B cell (primary cell): ENCODE results near the gene PTPRC. TPM values are rescaled to one million over a fixed set of nuclear protein-coding genes. Genes with fewer than 3 reads are reported as not detected.

Experiments used
- ATAC-seq: fragments of 200-7000 bp; cut with Tn5 transposase; one replicate; pipeline ENCODE4 v1.10.0; 2021; ENCODE audit warnings: low read depth, mild to moderate bottlenecking, moderate number of reproducible peaks, moderate library complexity
- CTCF ChIA-PET: fragments of 350-600 bp; sonication (Branson Sonifier 250); formaldehyde crosslinking; loops from one replicate; lab custom pipeline; 2021; ENCODE audit warnings: antibody characterized with exemption, inconsistent platforms; lab: Charles Lee
- POLR2A ChIA-PET: fragments of 350-600 bp; sonication (Branson Sonifier 250); formaldehyde crosslinking; loops from one replicate; lab custom pipeline; 2021; ENCODE audit warnings: antibody characterized with exemption; lab: Charles Lee
- DNase-seq: peaks from one replicate; pipeline ENCODE4 v3.0.0; 2013
- H2AFZ ChIP-seq: 2 replicates; pipeline ENCODE4 v1.6.1; 2012; ENCODE audit warnings: mild to moderate bottlenecking, low read depth, low read length; ENCODE audit not compliant: insufficient read depth, poor library complexity, severe bottlenecking
- H3K27ac ChIP-seq, 2 donors: 1 replicate in 1 of 2; 2 replicates in 1 of 2; pipeline ENCODE4 v1.5.1; 2012 to 2013; ENCODE audit warnings: low read length in 2 of 2, mild to moderate bottlenecking in 2 of 2, moderate library complexity in 1 of 2
- H3K27me3 ChIP-seq, 4 experiments: fragments of 200-600 bp in 1 of 4; sonication (generic) in 1 of 4; replicated peaks in 1 of 4; 1 replicate in 2 of 4; 2 replicates in 2 of 4; pipeline versions ENCODE4 v1.6.1 to v1.7.0; 2013 to 2016; ENCODE audit warnings: low read length in 3 of 4, mild to moderate bottlenecking in 2 of 4, mixed read lengths in 1 of 4, moderate library complexity in 1 of 4; ENCODE audit not compliant: insufficient read depth in 4 of 4, control insufficient read depth in 3 of 4; ENCODE audit errors: control extremely low read depth in 1 of 4
- H3K36me3 ChIP-seq, 2 experiments: replicated peaks in 1 of 2; 1 replicate in 1 of 2; 2 replicates in 1 of 2; pipeline versions ENCODE4 v1.6.1 to v1.7.1; 2013; ENCODE audit warnings: low read length in 1 of 2; ENCODE audit not compliant: insufficient read depth in 2 of 2, control insufficient read depth in 1 of 2; ENCODE audit errors: control extremely low read depth in 1 of 2, extremely low read depth in 1 of 2
- H3K4me1 ChIP-seq, 2 donors: fragments of 200-600 bp in 1 of 2; sonication (generic) in 1 of 2; 1 replicate in 1 of 2; 2 replicates in 1 of 2; pipeline versions ENCODE4 v1.5.1 to v1.6.1; 2013 to 2017; ENCODE audit warnings: low read length in 2 of 2; ENCODE audit not compliant: control insufficient read depth in 2 of 2, insufficient read depth in 2 of 2
- H3K4me2 ChIP-seq: replicated peaks from 2 replicates; pipeline ENCODE3; 2012; ENCODE audit warnings: mild to moderate bottlenecking, low read depth, low read length; ENCODE audit not compliant: poor library complexity, severe bottlenecking
- H3K4me3 ChIP-seq, 5 experiments: fragments of 200-600 bp in 1 of 5; sonication (generic) in 1 of 5; 1 replicate in 3 of 5; 2 replicates in 2 of 5; pipeline versions ENCODE4 v1.5.1 to v1.7.0; 2011 to 2016; ENCODE audit warnings: low read length in 4 of 5, mild to moderate bottlenecking in 4 of 5, low read depth in 2 of 5, control low read depth in 1 of 5, moderate library complexity in 1 of 5; ENCODE audit not compliant: insufficient read depth in 1 of 5; ENCODE audit errors: control extremely low read depth in 1 of 5, extremely low read depth in 1 of 5
- H3K79me2 ChIP-seq: fragments of 200-600 bp; sonication (generic); one replicate; pipeline ENCODE4 v1.6.0; 2016; ENCODE audit warnings: low read length; ENCODE audit not compliant: control insufficient read depth, insufficient read depth
- H3K9ac ChIP-seq: fragments of 200-600 bp; sonication (generic); 2 replicates; pipeline ENCODE4 v1.6.1; 2017; ENCODE audit warnings: mild to moderate bottlenecking, low read length, moderate library complexity
- H3K9me3 ChIP-seq, 3 donors: one replicate each; pipeline versions ENCODE4 v1.6.1 to v1.7.1; 2013; ENCODE audit warnings: low read length in 2 of 3; ENCODE audit not compliant: control insufficient read depth in 2 of 3, insufficient read depth in 1 of 3; ENCODE audit errors: control extremely low read depth in 1 of 3
- H4K20me1 ChIP-seq: 2 replicates; pipeline ENCODE4 v1.6.0; 2012; ENCODE audit warnings: mild to moderate bottlenecking, low read length; ENCODE audit not compliant: insufficient read depth, control insufficient read depth, poor library complexity, severe bottlenecking
- H3K27ac Mint-ChIP-seq: one replicate; pipeline ENCODE4 v1.8.0; 2021; ENCODE audit warnings: mixed read lengths
- H3K27me3 Mint-ChIP-seq: one replicate; pipeline ENCODE4 v1.8.0; 2021; ENCODE audit warnings: mixed read lengths
- H3K4me1 Mint-ChIP-seq: one replicate; pipeline ENCODE4 v1.8.0; 2021; ENCODE audit warnings: mixed read lengths
- H3K4me3 Mint-ChIP-seq: one replicate; pipeline ENCODE4 v1.8.0; 2021; ENCODE audit warnings: mixed read lengths
- H3K9me3 Mint-ChIP-seq: one replicate; pipeline ENCODE4 v1.8.0; 2022; ENCODE audit warnings: mixed read lengths; ENCODE audit not compliant: insufficient read depth
- EZH2 ChIP-seq: IDR thresholded peaks from 2 replicates; pipeline ENCODE4 v1.6.1; 2012; ENCODE audit warnings: borderline replicate concordance, low read depth, mild to moderate bottlenecking, moderate library complexity, low read length; ENCODE audit not compliant: insufficient read depth, poor library complexity, severe bottlenecking
- WGBS: methylation state at CpG from one replicate; pipeline ENCODE4 v1.1.5; 2013; ENCODE audit warnings: missing lambda C conversion rate; ENCODE audit not compliant: insufficient coverage; 5-methylcytosine and 5-hydroxymethylcytosine counted together
- intact Hi-C: fragments of 100-400 bp; cut with micrococcal nuclease; formaldehyde crosslinking; loops from one replicate; pipeline ENCODE4 v1.10.0; 2022
- polyA plus RNA-seq: library from polyadenylated mRNA; depleted of rRNA; stranded (reverse); fragments of >200 nt; gene quantifications from 2 replicates; pipeline ENCODE4 v1.2.3, GENCODE V29; 2012
- total RNA-seq, 2 donors: library from RNA; stranded (reverse); fragments of 120-200 nt in 1 of 2; gene quantifications; 1 replicate in 1 of 2; 2 replicates in 1 of 2; pipeline versions ENCODE4 v1.2.3 to v1.2.4, GENCODE V29; 2013 to 2022
- TF ChIP-seq, protein P1 (sequence below): fragments of 200-600 bp; IDR thresholded peaks from one replicate; pipeline ENCODE4 v1.8.0; 2022; ENCODE audit warnings: antibody characterized with exemption, mild to moderate bottlenecking

The PTPRC gene
- total and polyA plus RNA-seq, 2 donors (not counting 1 experiment from before 2014, with no cell fraction given) = 151 to 543 TPM

DNA sequence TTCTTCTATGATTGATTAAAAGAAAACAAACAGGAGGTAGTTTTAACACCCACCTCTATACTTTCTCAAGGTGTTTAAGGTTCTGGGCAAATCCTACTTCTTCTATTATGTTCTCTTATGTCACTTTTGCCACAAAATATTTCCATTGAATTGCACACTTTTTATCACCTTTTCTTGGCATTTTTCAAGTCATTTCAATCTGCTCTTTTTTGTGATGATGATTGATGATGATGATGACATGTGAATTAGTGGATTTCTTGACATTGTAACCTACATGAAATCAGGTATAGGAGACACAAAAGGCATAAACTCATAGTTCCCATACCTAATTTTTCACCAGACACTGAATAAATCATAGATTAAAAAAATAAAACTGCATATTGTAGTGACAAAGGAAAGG is 4.1 kb downstream of the PTPRC start:
- no peaks in the 10 kb centered on the region for H3K27me3 Mint-ChIP-seq
- H3K9me3 Mint-ChIP-seq = no peaks in the 10 kb centered on the region
- Histone ChIP-seq H4K20me1 (peaks cover 37% of the 10 kb centered on the region), H3K27me3 (no peaks in the 10 kb centered on the region), H3K9ac (peak overlapping the region; percentile 96), H3K36me3 (peaks cover 14 to 55% of the 10 kb centered on the region in 2 experiments), H3K4me1 (peaks cover 22 to 66% of the 10 kb centered on the region in 2 donors), H2AFZ (no peak overlapping the region), H3K4me2 (peak overlapping the region; percentile 83), H3K27ac (peak overlapping the region in 1 of 2 donors; percentile 94), H3K79me2 (peaks cover 92% of the 10 kb centered on the region), H3K9me3 (no peaks in the 10 kb centered on the region), H3K4me3 (peak overlapping the region; percentile 13 to 98 (median 87))
- intact Hi-C loops = no loop called here
- no peak for DNase-seq
- peak overlapping the region; percentile 83 for H3K27ac Mint-ChIP-seq
- ChIA-PET POLR2A (interaction anchor here (0.8 to 1.7 kb wide), 2 partner anchors 16 to 22 kb away, joined by 4 to 5 read pairs; no protein-coding TSS in a partner anchor), CTCF (interaction anchor here (1.0 kb wide), 1 partner anchor 25 kb away, joined by 3 read pairs; no protein-coding TSS in a partner anchor)
- TF ChIP-seq, protein P1, sequence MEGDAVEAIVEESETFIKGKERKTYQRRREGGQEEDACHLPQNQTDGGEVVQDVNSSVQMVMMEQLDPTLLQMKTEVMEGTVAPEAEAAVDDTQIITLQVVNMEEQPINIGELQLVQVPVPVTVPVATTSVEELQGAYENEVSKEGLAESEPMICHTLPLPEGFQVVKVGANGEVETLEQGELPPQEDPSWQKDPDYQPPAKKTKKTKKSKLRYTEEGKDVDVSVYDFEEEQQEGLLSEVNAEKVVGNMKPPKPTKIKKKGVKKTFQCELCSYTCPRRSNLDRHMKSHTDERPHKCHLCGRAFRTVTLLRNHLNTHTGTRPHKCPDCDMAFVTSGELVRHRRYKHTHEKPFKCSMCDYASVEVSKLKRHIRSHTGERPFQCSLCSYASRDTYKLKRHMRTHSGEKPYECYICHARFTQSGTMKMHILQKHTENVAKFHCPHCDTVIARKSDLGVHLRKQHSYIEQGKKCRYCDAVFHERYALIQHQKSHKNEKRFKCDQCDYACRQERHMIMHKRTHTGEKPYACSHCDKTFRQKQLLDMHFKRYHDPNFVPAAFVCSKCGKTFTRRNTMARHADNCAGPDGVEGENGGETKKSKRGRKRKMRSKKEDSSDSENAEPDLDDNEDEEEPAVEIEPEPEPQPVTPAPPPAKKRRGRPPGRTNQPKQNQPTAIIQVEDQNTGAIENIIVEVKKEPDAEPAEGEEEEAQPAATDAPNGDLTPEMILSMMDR = no peak
- no peak for TF ChIP-seq EZH2
- no peak for ATAC-seq
- peak overlapping the region; percentile 87 for H3K4me3 Mint-ChIP-seq
- peaks cover 57% of the 10 kb centered on the region for H3K4me1 Mint-ChIP-seq

DNA sequence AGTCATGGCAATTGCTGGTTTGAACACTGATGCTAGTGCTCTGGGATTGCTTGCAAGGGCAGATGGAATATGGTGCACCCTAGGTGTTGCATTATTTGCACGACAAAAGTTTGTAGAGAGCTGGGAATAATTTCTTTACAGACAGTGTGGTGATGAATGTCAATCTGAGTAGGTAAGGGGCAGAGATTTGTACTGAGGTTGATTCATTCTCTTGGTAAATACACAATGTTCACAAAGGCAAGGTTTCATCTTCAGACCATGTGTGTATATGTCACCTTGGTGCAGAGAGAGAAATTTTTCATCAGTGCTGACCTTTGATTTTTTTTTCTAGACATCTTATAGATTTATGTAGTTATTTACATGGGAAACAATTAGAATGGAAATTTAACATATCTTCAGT is 5.0 kb downstream of the PTPRC start:
- Histone ChIP-seq H3K36me3 (peaks cover 20 to 62% of the 10 kb centered on the region in 2 experiments), H3K4me3 (peak overlapping the region; percentile 13 to 98 (median 35)), H4K20me1 (peaks cover 42% of the 10 kb centered on the region), H3K4me2 (peak overlapping the region; percentile 83), H3K9ac (peak overlapping the region; percentile 96), H3K79me2 (peaks cover 100% of the 10 kb centered on the region), H3K27ac (peak overlapping the region in 1 of 2 donors; percentile 94), H3K4me1 (peaks cover 23 to 68% of the 10 kb centered on the region in 2 donors), H3K27me3 (no peaks in the 10 kb centered on the region), H3K9me3 (no peaks in the 10 kb centered on the region), H2AFZ (no peak overlapping the region)
- intact Hi-C loops = loop anchor here (1.0 kb wide), 1 partner anchor 8 kb away; no protein-coding TSS in a partner anchor
- ChIA-PET POLR2A (no interaction called here), CTCF (interaction anchor here (1.3 to 1.5 kb wide), 2 partner anchors 22 to 121 kb away, joined by 3 to 4 read pairs; no protein-coding TSS in a partner anchor)
- DNase-seq (no peak), ATAC-seq (no peak)
- H3K27ac Mint-ChIP-seq = peak overlapping the region; percentile 22
- peaks cover 57% of the 10 kb centered on the region for H3K4me1 Mint-ChIP-seq
- 100% methylated on average over 1 of the region's 1 CpG for WGBS
- no peaks in the 10 kb centered on the region for H3K9me3 Mint-ChIP-seq
- no peak for TF ChIP-seq EZH2
- TF ChIP-seq, protein P1 = no peak
- H3K27me3 Mint-ChIP-seq = no peaks in the 10 kb centered on the region
- H3K4me3 Mint-ChIP-seq = peak overlapping the region; percentile 87
